Activated naive CD8-positive, alpha-beta T cell (primary cell): ENCODE measurements around the gene CLEC6A.

Experiments used
- H3K27ac Mint-ChIP-seq: one replicate; pipeline ENCODE4 v1.8.0; 2021; ENCODE audit warnings: mixed read lengths
- H3K27me3 Mint-ChIP-seq: one replicate; pipeline ENCODE4 v1.8.0; 2021; ENCODE audit warnings: mixed read lengths
- H3K36me3 Mint-ChIP-seq: one replicate; pipeline ENCODE4 v1.8.0; 2021; ENCODE audit warnings: mixed read lengths
- H3K4me1 Mint-ChIP-seq: one replicate; pipeline ENCODE4 v1.8.0; 2021; ENCODE audit warnings: low read depth, mixed read lengths
- H3K4me3 Mint-ChIP-seq: one replicate; pipeline ENCODE4 v1.8.0; 2021; ENCODE audit warnings: mild to moderate bottlenecking, mixed read lengths
- H3K9me3 Mint-ChIP-seq: one replicate; pipeline ENCODE4 v1.8.0; 2021; ENCODE audit warnings: low read depth, mixed read lengths

CLEC6A gene

DNA sequence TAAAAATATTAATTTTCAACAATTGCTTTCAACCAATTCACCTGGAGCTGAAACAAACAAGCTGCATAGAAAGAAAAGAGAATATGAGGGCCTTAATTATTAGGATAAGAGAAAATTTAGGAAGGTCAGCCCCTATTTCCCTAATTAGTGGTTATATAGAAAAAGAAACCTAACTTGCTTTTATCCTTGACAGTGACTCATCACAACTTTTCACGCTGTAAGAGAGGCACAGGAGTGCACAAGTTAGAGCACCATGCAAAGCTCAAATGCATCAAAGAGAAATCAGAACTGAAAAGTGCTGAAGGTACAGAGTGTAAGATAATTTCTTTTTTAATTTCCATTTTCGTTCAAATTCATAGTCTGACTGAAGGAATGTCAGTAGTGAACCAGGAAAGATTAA lies 62.2 kb downstream of the CLEC6A start:
- no peak overlapping the region for H3K27ac Mint-ChIP-seq
- no peak overlapping the region for H3K4me3 Mint-ChIP-seq
- H3K4me1 Mint-ChIP-seq: peaks cover 4% of the 10 kb centered on the region
- H3K9me3 Mint-ChIP-seq: no peaks in the 10 kb centered on the region
- H3K36me3 Mint-ChIP-seq: no peaks in the 10 kb centered on the region
- H3K27me3 Mint-ChIP-seq: peaks cover 21% of the 10 kb centered on the region

- H3K9me3 Mint-ChIP-seq: peaks cover under 1% of the 10 kb centered on the region
- H3K4me1 Mint-ChIP-seq: no peaks in the 10 kb centered on the region
- H3K27ac Mint-ChIP-seq: no peak overlapping the region
- H3K4me3 Mint-ChIP-seq: no peak overlapping the region
- H3K27me3 Mint-ChIP-seq: peaks cover 17% of the 10 kb centered on the region
- no peaks in the 10 kb centered on the region for H3K36me3 Mint-ChIP-seq
Measured at GRCh38 chr12:8519171-8519570, 63.4 kb downstream of the CLEC6A start.

DNA sequence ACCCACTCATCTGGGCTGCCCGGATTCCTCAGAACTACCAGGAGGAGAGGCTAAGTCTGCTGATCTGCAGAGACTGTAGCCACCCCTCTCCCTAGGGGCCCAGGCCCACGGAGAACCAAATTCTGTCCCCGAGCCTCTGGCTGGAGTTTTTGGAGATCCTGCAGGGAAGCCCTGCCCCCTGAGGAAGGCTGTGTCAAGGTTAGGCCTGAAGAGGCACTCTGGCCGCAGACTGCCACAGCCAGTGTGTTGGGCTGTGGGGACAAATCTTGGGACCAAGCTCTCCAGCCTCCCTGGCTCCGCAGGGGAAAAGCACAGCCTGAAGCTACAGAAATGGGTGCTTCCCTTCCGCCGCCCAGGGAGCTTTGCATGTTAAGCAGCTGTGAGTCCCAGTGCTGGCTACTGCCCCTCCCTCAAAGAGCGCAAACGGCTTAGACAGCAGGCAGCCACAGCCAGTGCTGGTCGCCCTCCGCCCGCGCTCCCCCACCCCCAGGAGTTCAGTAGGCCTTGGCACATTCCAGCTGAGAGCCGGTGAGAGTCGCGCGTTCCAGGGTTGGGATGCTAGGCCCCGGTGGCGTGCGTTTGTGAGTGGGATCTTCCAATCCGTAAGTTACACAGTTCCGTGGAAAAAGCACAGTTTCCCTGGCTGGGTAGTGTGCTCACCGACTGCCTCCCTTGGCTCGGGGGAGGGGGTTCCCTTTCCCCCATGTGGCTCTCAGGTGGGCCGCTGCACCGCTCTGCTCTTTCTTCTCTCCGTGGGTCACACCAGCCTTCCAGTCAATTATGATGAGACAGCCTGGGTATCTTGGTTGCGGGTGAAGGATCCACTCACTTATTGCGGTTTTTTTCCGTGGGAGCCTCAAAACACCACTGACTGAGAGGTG lies 71.7 kb downstream of the CLEC6A start:
- Mint-ChIP-seq H3K36me3 (peaks cover 7% of the 10 kb centered on the region), H3K9me3 (peaks cover 9% of the 10 kb centered on the region), H3K4me3 (no peak overlapping the region), H3K27me3 (peaks cover 16% of the 10 kb centered on the region), H3K27ac (no peak overlapping the region), H3K4me1 (no peaks in the 10 kb centered on the region)
